ENCODE results near the gene LENG1. TPM values are rescaled to one million over a fixed set of nuclear protein-coding genes. Genes with fewer than 3 reads are reported as not detected.
"Not testable (repeated sequence)": the region's sequence is repeated elsewhere in the genome, so short reads cannot be mapped to it uniquely, and the experiment has no call there.

Gene LENG1
- total RNA-seq, result 4.4 TPM in 2 replicates

DNA sequence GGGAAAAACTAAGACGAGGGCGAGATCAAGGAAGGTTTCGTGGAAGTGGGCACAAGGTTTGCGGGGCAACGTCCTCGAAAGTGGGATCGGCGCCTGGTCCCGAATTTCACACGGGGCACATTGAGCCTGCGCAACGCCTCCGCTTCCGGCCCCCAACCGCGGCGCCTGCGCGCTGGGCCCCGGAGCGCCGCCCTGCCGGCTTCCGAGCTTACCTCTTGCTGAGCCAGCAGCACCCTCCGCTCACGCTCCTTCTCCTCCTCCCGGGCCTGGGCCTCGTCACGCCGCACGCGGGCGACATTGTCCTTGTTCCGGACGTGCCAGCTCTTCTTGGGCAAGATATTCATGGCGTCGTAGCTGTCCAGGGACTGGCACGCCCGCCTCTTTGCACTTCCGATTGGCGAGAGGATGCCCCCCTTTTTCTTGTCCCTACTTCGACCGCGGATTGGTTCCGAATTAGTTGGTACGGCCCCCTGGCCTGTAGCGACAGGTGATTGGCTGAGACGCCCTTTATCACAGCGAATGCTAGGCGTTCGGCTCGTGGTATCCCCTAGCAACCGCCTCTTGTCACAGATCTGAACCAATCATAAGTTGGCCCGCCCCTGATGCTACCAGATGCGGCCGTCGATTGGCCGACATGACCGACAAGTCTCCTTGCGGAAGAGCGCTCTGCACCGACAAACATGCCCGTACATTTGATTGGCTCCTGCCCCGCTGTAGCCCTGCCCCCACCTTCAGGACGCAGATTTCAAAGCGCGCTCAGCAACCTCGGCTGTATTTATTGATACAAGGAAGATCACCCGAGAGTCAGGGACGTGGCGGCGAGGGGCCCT, at the start of gene LENG1:
LENG1 (minus strand) TSS at position 370 of the 830 bp plus-strand sequence; CDS start at position 344, 26 bp downstream.
- peak; percentile 100 for DNase-seq (ENCODE audit: low read depth in 2 of 2)

- DNase-seq (ENCODE audit: low read depth in 2 of 2), result no peak
These were observed 49.2 kb upstream of the LENG1 start for GRCh38 chr19:54208784-54209057.

DNA sequence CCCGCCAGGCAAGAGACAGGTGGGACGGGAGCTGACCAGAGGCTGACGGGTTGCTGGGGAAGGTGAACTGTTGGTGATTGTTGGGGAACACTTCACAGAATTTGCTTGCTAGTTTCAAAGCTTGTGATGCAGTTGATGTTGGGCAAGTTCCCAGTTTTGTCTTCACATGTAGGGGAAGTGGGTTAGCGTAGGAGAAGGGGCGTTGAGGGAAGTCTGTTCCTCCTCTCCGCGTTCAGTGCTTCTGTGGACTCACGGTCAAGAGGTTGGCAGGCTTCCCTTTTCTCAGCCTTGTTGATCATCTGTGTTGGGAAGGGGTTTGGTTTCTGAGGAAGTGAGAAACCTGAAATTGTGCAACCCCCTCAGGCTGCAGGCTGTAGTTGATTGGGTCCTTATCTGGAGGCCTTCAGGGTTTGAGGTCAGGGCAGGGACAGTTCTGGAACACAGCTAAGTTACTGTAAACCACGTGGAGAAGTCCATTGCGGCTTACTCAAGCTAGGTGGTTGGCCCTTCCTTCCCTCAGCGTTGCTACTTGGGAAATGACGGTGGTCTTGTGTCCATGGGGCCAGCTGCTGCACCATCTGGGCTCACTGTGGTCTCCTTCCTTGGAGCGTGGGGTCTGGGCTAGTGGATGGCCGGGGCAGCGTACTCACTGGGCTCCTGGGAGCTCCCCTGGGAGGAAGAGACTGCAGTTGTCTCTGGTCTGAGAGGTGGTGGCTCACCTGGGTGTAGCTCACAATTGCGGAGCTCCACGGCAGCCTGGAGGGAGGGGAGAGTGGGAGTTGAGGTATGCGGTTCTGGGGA, 48.7 kb upstream of the LENG1 start:
- DNase-seq (ENCODE audit: low read depth in 2 of 2), result no peak

GRCh38 chr19:54207676-54207982, 48.1 kb upstream of the LENG1 start:
- DNase-seq (ENCODE audit: low read depth in 2 of 2), result no peak

DNA sequence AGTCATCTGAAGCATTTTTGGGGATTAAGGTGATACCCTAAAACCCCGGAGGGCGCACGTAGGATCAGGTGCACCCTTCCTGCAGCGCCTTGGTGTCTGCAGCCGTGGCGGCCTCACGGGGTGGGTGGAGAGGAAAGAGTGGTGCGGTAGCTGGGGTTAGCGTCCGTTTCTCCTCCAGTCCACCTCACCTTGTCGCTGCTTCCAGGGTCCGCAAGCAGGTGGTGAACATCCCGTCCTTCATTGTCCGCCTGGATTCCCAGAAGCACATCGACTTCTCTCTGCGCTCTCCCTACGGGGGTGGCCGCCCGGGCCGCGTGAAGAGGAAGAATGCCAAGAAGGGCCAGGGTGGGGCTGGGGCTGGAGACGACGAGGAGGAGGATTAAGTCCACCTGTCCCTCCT, 47.7 kb upstream of the LENG1 start:
- DNase-seq (ENCODE audit: low read depth in 2 of 2), result not testable (repeated sequence)

DNA sequence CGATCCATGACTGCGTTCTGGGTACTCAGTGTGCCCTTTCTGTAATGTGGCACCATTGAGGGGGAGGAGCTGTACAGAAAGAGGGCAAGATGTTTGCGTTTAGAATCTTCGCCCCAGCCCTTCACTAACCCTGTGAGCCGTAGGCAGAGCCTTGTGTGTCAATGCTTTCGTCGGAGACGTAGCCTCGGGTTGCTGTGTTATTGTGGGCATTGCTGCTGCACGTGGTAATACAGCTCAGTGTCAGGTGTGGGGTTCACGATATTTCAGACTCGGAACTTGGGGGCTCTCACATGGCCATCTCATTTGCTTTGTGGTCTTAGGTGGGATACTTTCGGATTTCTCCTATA, 47.3 kb upstream of the LENG1 start:
- no peak for DNase-seq (ENCODE audit: low read depth in 2 of 2)

DNA sequence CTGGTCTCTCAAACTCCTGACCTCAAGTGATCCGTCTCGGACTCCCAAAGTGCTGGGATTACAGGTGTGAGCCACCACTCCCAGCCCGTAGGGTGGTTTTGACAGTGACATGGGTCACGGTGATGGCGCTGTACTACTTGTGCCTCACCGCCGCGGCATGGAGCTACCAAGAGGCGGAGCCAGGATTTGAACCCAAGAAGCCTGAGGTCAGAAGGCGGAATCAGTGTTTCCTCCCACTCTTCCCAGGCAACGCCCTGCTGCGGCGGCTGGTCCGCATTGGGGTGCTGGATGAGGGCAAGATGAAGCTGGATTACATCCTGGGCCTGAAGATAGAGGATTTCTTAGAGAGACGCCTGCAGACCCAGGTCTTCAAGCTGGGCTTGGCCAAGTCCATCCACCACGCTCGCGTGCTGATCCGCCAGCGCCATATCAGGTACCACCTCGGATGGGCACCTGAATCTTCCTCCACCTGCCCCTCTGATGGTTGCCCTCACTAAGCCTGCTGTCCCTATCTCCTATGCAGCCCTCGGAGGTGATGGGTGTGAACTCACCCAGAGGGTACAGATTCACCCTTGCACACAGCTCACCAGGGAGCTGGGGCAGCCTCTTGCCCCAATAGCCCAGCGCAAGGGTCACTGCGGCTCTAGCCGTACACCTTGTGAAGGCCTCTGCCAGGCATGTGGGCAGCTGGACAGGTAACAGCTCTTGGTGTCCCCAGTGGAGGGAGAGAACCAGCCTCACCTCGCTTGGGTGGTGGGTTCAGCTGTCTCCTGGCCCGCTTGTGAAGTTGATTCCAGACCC, 46.7 kb upstream of the LENG1 start:
- DNase-seq (ENCODE audit: low read depth in 2 of 2), result no peak

DNA sequence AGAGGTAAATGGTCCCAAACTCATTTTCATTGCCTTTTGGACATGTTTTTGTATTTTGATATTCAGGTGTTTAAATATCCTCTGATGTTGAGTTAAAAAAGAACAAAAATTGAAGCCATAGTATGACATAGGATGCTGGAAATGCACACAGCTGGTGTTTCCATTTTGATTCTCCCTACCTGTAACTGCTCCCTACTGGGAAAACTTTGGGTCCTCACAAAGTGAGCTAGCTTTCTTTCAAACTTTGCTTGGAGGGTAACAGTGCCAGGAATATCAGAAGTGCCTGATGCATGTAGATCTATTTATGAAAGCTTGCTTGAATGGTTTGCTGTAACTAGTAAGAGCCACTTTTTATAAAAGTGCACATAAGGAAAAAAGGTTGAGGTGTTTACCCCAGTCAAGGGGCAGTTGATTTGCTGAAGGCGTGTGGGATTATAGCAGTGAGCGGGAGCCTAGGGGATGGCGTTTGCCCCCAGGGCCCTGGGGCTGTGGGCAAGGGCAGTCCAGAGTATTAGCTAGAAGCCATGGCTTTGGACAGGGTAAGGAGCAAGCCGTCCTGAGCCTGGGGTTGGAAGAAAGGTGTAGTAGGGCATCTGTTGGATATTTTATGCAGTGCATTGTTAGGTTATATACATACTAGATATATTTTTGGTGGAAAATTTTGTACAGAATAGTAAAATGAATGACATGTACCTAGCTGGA, 45.4 kb upstream of the LENG1 start:
- no peak for DNase-seq (ENCODE audit: low read depth in 2 of 2)

DNA sequence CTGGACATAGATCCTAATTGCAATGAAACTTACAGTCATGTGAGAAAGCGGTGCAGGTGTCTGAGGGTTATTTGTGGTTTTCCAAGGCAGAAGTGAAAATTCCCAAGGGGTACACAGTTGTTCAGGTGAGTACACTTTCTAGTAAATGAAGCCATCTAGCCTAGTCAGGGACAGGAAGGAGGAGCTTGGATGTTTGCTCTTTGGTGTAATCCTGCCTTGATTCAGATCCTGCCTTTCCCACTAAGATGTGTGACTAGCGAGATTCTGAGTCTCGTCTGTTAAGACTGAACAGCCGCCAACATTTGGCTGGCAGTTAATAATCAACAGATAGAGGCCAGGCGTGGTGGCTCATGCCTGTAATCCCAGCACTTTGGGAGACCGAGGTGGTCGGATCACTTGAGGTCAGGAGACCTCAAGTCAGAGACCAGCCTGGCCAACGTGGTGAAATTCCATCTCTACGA, 43.7 kb upstream of the LENG1 start:
- no peak for DNase-seq (ENCODE audit: low read depth in 2 of 2)

- DNase-seq (ENCODE audit: low read depth in 2 of 2), result no peak
These were observed 42.5 kb upstream of the LENG1 start for GRCh38 chr19:54201980-54202379.

- peak in 1 of 2 donors; percentile 25 for DNase-seq (ENCODE audit: low read depth in 2 of 2)
These were observed 41.7 kb upstream of the LENG1 start for GRCh38 chr19:54201172-54201701.

DNA sequence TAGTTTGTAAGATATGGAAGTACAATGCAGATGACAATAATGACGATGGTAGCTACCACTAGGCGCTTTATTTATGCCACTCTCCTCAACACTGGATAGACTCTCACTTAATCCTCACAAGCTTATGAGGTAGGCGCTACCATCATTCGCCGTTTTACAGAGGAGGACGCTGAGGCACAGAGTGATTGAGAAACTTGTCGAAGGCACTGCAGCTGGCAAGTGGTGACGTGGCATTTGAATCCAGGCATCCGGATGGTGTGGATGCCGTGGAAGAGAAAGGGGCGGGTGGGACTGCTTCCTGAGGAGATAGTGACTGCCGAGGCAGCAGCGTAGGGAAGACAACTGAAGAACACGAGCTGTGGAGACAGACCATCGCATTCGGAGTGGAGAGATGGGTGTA, 39.9 kb upstream of the LENG1 start:
- DNase-seq (ENCODE audit: low read depth in 2 of 2), result no peak

- no peak for DNase-seq (ENCODE audit: low read depth in 2 of 2)
These were observed 37.6 kb upstream of the LENG1 start for GRCh38 chr19:54197121-54197520.

DNA sequence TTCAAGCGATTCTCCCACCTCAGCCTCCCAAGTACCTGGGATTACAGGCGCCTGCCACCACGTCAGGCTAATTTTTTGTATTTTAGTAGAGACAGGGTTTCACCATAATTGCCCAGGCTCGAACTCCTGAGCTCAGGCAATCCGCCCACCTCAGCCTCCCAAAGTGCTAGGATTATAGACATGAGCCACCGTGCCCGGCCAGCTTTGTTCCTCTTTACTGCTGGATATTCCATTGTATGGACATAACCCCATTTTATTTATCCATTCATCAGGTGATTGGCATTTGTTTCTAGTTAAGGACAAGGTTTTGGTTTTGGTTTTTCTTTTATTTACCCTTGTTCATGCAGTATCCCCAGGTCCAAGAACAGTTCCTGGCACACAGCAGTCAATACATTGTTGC, 37.0 kb upstream of the LENG1 start:
- no peak for DNase-seq (ENCODE audit: low read depth in 2 of 2)

- DNase-seq (ENCODE audit: low read depth in 2 of 2), result not testable (repeated sequence)
These were observed 34.9 kb upstream of the LENG1 start for GRCh38 chr19:54194463-54194862.

DNA sequence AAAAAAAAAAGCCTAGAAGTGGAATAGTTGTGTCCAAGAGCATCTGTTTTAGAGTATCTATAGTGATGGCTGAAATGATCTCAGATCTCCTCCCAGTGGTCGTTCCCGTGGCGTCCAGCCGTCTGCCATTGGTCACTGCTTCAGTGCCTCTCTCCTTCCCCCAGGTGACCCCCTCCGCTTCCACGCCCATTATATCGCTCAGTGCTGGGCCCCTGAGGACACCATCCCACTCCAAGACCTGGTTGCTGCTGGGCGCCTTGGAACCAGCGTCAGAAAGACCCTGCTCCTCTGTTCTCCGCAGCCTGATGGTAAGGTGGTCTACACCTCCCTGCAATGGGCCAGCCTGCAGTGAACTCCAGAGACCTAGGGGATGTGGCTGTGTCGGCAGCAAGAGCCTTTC, 33.5 kb upstream of the LENG1 start:
- no peak for DNase-seq (ENCODE audit: low read depth in 2 of 2)

GRCh38 chr19:54191811-54192453, 32.4 kb upstream of the LENG1 start:
- DNase-seq (ENCODE audit: low read depth in 2 of 2), result no peak

DNA sequence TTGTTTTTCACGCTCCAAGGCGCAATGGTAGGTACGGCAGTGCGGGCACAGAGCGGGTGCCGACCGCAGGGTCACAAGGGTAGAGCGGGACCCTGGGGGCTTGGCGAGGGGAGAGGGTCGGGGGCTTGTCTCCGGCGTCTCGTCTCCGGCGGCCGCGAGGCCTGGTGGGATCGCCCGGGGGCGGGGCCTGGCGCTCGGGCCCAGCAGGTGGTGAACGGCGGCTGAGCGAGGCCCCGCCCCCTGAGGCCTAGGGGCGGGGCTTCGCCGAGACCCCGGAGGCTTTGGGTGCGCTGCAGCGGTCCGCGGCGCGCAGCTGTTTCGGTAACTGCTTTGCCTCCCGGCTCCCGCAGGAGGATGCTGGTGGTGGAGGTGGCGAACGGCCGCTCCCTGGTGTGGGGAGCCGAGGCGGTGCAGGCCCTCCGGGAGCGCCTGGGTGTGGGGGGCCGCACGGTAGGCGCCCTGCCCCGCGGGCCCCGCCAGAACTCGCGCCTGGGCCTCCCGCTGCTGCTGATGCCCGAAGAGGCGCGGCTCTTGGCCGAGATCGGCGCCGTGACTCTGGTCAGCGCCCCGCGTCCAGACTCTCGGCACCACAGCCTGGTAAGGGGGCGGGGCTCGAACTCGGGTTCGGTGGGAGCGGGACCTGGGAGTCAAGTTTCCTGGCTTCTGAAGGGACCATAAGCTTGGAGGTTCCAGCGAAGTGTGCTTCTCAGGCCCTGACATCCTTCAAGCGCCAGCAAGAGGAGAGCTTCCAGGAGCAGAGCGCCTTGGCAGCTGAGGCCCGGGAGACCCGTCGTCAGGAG, 31.7 kb upstream of the LENG1 start, which contains the start of gene TSEN34:
TSEN34 (plus strand) TSS at position 298 of the 800 bp plus-strand sequence; CDS start at position 355, 57 bp downstream.
- peak; percentile 52 to 86 for DNase-seq (ENCODE audit: low read depth in 2 of 2)

DNA sequence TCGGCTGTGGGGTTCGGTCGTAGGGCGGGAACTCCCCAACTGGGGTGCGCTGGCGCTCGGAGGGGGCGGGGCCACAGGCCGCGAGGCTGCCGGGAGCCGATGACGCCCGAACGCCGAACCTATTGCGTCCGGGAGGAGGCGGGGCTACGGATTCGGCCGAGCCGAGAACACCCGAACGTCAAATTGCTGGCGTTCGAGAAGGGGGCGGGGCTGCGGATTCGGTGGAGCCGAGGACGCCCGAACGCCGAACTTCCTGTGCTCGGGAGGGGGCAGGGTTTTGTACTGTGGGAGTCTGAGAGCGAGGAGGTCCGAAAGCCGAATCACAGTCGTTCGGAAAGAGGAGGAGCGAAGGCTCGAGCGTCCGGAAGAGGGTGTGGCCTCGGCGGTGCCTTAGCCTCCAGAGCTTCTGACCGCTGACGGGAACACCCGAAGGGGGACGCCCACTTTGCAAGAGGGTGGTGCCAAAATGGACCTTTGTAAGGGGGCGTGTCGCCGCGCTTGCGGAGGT, 31.0 kb upstream of the LENG1 start:
- peak; percentile 99 to 100 for DNase-seq (ENCODE audit: low read depth in 2 of 2)

Measured in dermis microvascular lymphatic vessel endothelial cell (primary cell).